ENCODE results near the gene MYL3.
"Not testable (repeated sequence)": the region's sequence is repeated elsewhere in the genome, so short reads cannot be mapped to it uniquely, and the experiment has no call there.

Gene MYL3

GRCh38 chr3:46831316-46831715, 31.9 kb downstream of the MYL3 start:
- DNase-seq (ENCODE audit: low read depth) = no peak
- TF ChIP-seq, protein P1, sequence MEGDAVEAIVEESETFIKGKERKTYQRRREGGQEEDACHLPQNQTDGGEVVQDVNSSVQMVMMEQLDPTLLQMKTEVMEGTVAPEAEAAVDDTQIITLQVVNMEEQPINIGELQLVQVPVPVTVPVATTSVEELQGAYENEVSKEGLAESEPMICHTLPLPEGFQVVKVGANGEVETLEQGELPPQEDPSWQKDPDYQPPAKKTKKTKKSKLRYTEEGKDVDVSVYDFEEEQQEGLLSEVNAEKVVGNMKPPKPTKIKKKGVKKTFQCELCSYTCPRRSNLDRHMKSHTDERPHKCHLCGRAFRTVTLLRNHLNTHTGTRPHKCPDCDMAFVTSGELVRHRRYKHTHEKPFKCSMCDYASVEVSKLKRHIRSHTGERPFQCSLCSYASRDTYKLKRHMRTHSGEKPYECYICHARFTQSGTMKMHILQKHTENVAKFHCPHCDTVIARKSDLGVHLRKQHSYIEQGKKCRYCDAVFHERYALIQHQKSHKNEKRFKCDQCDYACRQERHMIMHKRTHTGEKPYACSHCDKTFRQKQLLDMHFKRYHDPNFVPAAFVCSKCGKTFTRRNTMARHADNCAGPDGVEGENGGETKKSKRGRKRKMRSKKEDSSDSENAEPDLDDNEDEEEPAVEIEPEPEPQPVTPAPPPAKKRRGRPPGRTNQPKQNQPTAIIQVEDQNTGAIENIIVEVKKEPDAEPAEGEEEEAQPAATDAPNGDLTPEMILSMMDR (conservative IDR thresholded peaks at IDR 0.05; ENCODE audit: control insufficient read depth, insufficient read depth, low read depth, low read length) = no peak
- no peak overlapping the region for H3K4me3 ChIP-seq (ENCODE audit: control insufficient read depth, low read depth, low read length)

GRCh38 chr3:46830801-46831200, 32.4 kb downstream of the MYL3 start:
- DNase-seq (ENCODE audit: low read depth) = no peak
- TF ChIP-seq, protein P1 (conservative IDR thresholded peaks at IDR 0.05; ENCODE audit: control insufficient read depth, insufficient read depth, low read depth, low read length) = no peak
- no peak overlapping the region for H3K4me3 ChIP-seq (ENCODE audit: control insufficient read depth, low read depth, low read length)

- no peak for DNase-seq (ENCODE audit: low read depth)
- no peak overlapping the region for H3K4me3 ChIP-seq (ENCODE audit: control insufficient read depth, low read depth, low read length)
- TF ChIP-seq, protein P1 (conservative IDR thresholded peaks at IDR 0.05; ENCODE audit: control insufficient read depth, insufficient read depth, low read depth, low read length) = no peak
Measured at GRCh38 chr3:46829699-46830208, 33.5 kb downstream of the MYL3 start.

GRCh38 chr3:46825450-46825849, 37.8 kb downstream of the MYL3 start:
- TF ChIP-seq, protein P1 (conservative IDR thresholded peaks at IDR 0.05; ENCODE audit: control insufficient read depth, insufficient read depth, low read depth, low read length) = no peak
- no peak overlapping the region for H3K4me3 ChIP-seq (ENCODE audit: control insufficient read depth, low read depth, low read length)
- DNase-seq (ENCODE audit: low read depth) = no peak

- TF ChIP-seq, protein P1 (conservative IDR thresholded peaks at IDR 0.05; ENCODE audit: control insufficient read depth, insufficient read depth, low read depth, low read length) = no peak
- H3K4me3 ChIP-seq (ENCODE audit: control insufficient read depth, low read depth, low read length) = no peak overlapping the region
- DNase-seq (ENCODE audit: low read depth) = no peak
Measured at GRCh38 chr3:46824211-46824970, 38.9 kb downstream of the MYL3 start.

- H3K4me3 ChIP-seq (ENCODE audit: control insufficient read depth, low read depth, low read length); DNase-seq (ENCODE audit: low read depth): not testable (repeated sequence)
Measured at GRCh38 chr3:46823314-46823713, 39.9 kb downstream of the MYL3 start.

DNA sequence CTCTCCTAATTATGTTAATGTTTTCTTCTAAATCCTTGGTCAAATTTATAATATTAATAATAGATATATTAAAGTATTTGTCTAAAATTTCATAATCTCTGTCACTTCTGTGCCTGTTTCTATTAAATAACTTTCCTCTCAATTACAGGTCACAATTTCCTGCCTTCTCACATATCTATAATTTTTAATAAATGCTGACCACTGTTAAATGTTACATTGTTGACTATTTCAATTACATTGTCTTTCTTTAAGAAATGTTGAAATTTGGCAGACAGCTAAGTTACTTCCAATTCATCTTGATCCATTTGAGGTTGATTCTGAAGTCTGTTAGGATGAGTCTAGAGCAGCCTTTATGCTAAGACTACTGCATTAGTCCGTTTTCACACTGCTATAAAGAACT, 41.7 kb downstream of the MYL3 start:
- TF ChIP-seq, protein P1 (conservative IDR thresholded peaks at IDR 0.05; ENCODE audit: control insufficient read depth, insufficient read depth, low read depth, low read length) = no peak

More for the DNA sequence above, 41.7 kb downstream of the MYL3 start:
- no peak for DNase-seq (ENCODE audit: low read depth)
- no peak overlapping the region for H3K4me3 ChIP-seq (ENCODE audit: control insufficient read depth, low read depth, low read length)

Data from fibroblast of mammary gland (primary cell).